Stimulated activated CD8-positive, alpha-beta memory T cell treated with anti-CD3 and anti-CD28 coated beads, Interleukin-2, amount 100 ng/mL, for 48 hours (primary cell): ENCODE data around the gene SCOC.

ENCODE experiments used
- DNase-seq, 2 donors: peaks; one replicate each; pipeline ENCODE4 v3.0.0-alpha.2; 2020; ENCODE audit warnings: low read depth in 2 of 2

Gene SCOC

GRCh38 chr4:140373328-140374129 is at the start of gene SCOC:
SCOC (plus strand) TSS chr4:140373646; CDS start chr4:140379171, 5,525 bp downstream.
- DNase-seq = peak; percentile 89 to 96

GRCh38 chr4:140326395-140326993 is 47.0 kb upstream of the SCOC start:
- no peak for DNase-seq

- DNase-seq = no peak
These were observed 43.0 kb upstream of the SCOC start for GRCh38 chr4:140330311-140330900.

GRCh38 chr4:140331245-140331644 is 42.2 kb upstream of the SCOC start:
- no peak for DNase-seq

- DNase-seq = no peak
These were observed 41.6 kb upstream of the SCOC start for GRCh38 chr4:140331876-140332275.

GRCh38 chr4:140332734-140333133 is 40.7 kb upstream of the SCOC start:
- DNase-seq = no peak

- DNase-seq = no peak
These were observed 39.9 kb upstream of the SCOC start for GRCh38 chr4:140333523-140333922.

- no peak for DNase-seq
These were observed 38.4 kb upstream of the SCOC start for GRCh38 chr4:140335076-140335475.

GRCh38 chr4:140336730-140337129 is 36.7 kb upstream of the SCOC start:
- DNase-seq = no peak

GRCh38 chr4:140342620-140343019 is 30.8 kb upstream of the SCOC start:
- no peak for DNase-seq

- no peak for DNase-seq
These were observed 30.1 kb upstream of the SCOC start for GRCh38 chr4:140343303-140343702.

- no peak for DNase-seq
These were observed 29.3 kb upstream of the SCOC start for GRCh38 chr4:140344101-140344500.

- DNase-seq = no peak
These were observed 28.8 kb upstream of the SCOC start for GRCh38 chr4:140344621-140345020.

GRCh38 chr4:140346136-140346535 is 27.3 kb upstream of the SCOC start:
- no peak for DNase-seq

- no peak for DNase-seq
These were observed 23.6 kb upstream of the SCOC start for GRCh38 chr4:140349816-140350215.

- no peak for DNase-seq
These were observed 22.1 kb upstream of the SCOC start for GRCh38 chr4:140351093-140352075.

GRCh38 chr4:140353786-140354185 is 19.7 kb upstream of the SCOC start:
- DNase-seq = no peak

- no peak for DNase-seq
These were observed 18.2 kb upstream of the SCOC start for GRCh38 chr4:140355288-140355687.

GRCh38 chr4:140357868-140358267 is 15.6 kb upstream of the SCOC start:
- no peak for DNase-seq

GRCh38 chr4:140358281-140358680 is 15.2 kb upstream of the SCOC start:
- DNase-seq = no peak

GRCh38 chr4:140359562-140360427 is 13.7 kb upstream of the SCOC start:
- DNase-seq = peak; percentile 60 to 63
